A673 (cell line): Measurements from ENCODE around the gene CDHR3. TPM values are rescaled to one million over a fixed set of nuclear protein-coding genes. Genes with fewer than 3 reads are reported as not detected.

Experiments used
- BruUV-seq: library from RNA; stranded (reverse); fragments of 400-500 nt; replicated peaks from 2 replicates; lab custom pipeline; 2021; lab: Mats Ljungman, UMichigan
- CTCF ChIA-PET: fragments of 300-600 bp; sonication (Branson Sonifier 250); formaldehyde crosslinking; loops from one replicate; lab custom pipeline; 2022; ENCODE audit warnings: antibody characterized with exemption; lab: Charles Lee
- POLR2A ChIA-PET: fragments of 300-600 bp; sonication (Branson Sonifier 250); formaldehyde crosslinking; loops from one replicate; lab custom pipeline; 2022; ENCODE audit warnings: antibody characterized with exemption; ENCODE audit not compliant: low non-redundant PET; lab: Charles Lee
- DNase-seq: peaks from one replicate; pipeline ENCODE4 v3.0.0-alpha.2; 2015; ENCODE audit warnings: low spot score
- H3K27ac ChIP-seq: fragments of 200-600 bp; sonication (generic); 2 replicates; pipeline ENCODE4 v1.5.1; 2016; ENCODE audit warnings: mixed run types, low read depth, mild to moderate bottlenecking, mixed read lengths, antibody characterized with exemption, low read length; ENCODE audit not compliant: poor library complexity, severe bottlenecking
- H3K27me3 ChIP-seq: fragments of 200-600 bp; sonication (generic); replicated peaks from 2 replicates; pipeline ENCODE4 v1.6.1; 2017; ENCODE audit warnings: mixed run types, low read depth, mild to moderate bottlenecking, mixed read lengths, antibody characterized with exemption, low read length; ENCODE audit not compliant: insufficient read depth, poor library complexity
- H3K36me3 ChIP-seq: fragments of 200-600 bp; sonication (generic); 2 replicates; pipeline ENCODE4 v1.6.1; 2016; ENCODE audit warnings: mixed run types, mild to moderate bottlenecking, mixed read lengths, antibody characterized with exemption, low read length; ENCODE audit not compliant: insufficient read depth, poor library complexity, severe bottlenecking
- H3K4me1 ChIP-seq: fragments of 200-600 bp; sonication (generic); 2 replicates; pipeline ENCODE4 v1.6.1; 2017; ENCODE audit warnings: mixed run types, mild to moderate bottlenecking, mixed read lengths, antibody characterized with exemption, low read length; ENCODE audit not compliant: insufficient read depth, poor library complexity, severe bottlenecking
- H3K4me3 ChIP-seq: fragments of 200-600 bp; sonication (generic); 2 replicates; pipeline ENCODE4 v1.5.1; 2016; ENCODE audit warnings: low read depth, mixed run types, mild to moderate bottlenecking, mixed read lengths, low read length; ENCODE audit not compliant: poor library complexity, severe bottlenecking
- H3K9me3 ChIP-seq: fragments of 200-600 bp; sonication (generic); 2 replicates; pipeline ENCODE4 v1.6.1; 2016; ENCODE audit warnings: mixed run types, low read depth, mild to moderate bottlenecking, mixed read lengths, antibody characterized with exemption, low read length; ENCODE audit not compliant: poor library complexity, severe bottlenecking
- CTCF ChIP-seq: fragments of 300-800, 200-600 bp; sonication (generic); conservative IDR thresholded peaks from 2 replicates; pipeline ENCODE4 v1.5.1; 2017; ENCODE audit warnings: low read depth, mild to moderate bottlenecking, antibody characterized with exemption, low read length, moderate library complexity, mixed read lengths
- EZH2 ChIP-seq: fragments of 200-600 bp; sonication (generic); IDR thresholded peaks from 2 replicates; pipeline ENCODE4 v1.6.1; 2017; ENCODE audit warnings: borderline replicate concordance, low read depth, mild to moderate bottlenecking, mixed read lengths, antibody characterized with exemption, low read length; ENCODE audit not compliant: poor library complexity, severe bottlenecking
- intact Hi-C: fragments of 100-400 bp; cut with micrococcal nuclease; formaldehyde crosslinking; loops from one replicate; pipeline ENCODE4 v1.10.0; 2022; ENCODE audit not compliant: unreplicated experiment
- total RNA-seq: library from RNA; stranded (reverse); gene quantifications from 2 replicates; pipeline ENCODE4 v1.2.3, GENCODE V29; 2021

The CDHR3 gene
- total RNA-seq, 1 experiment from 2014 or later: 13.9 TPM

GRCh38 chr7:105941596-105941995 lies 21.5 kb upstream of the CDHR3 start:
- no peaks in the 10 kb centered on the region for H3K4me1 ChIP-seq
- BruUV-seq: no TSS peak
- intact Hi-C loops: no loop called here
- TF ChIP-seq EZH2 (no peak), CTCF (no peak)
- H3K27me3 ChIP-seq: no peaks in the 10 kb centered on the region
- no peaks in the 10 kb centered on the region for H3K9me3 ChIP-seq
- no peak overlapping the region for H3K4me3 ChIP-seq
- ChIA-PET CTCF (no interaction called here), POLR2A (no interaction called here)
- H3K36me3 ChIP-seq: no peaks in the 10 kb centered on the region
- DNase-seq: no peak
- no peak overlapping the region for H3K27ac ChIP-seq

GRCh38 chr7:105943486-105943885 lies 19.6 kb upstream of the CDHR3 start:
- Histone ChIP-seq H3K27me3 (no peaks in the 10 kb centered on the region), H3K27ac (no peak overlapping the region), H3K9me3 (no peaks in the 10 kb centered on the region), H3K36me3 (no peaks in the 10 kb centered on the region), H3K4me1 (no peaks in the 10 kb centered on the region), H3K4me3 (no peak overlapping the region)
- ChIA-PET POLR2A (no interaction called here), CTCF (no interaction called here)
- no TSS peak for BruUV-seq
- DNase-seq: no peak
- intact Hi-C loops: no loop called here
- TF ChIP-seq EZH2 (no peak), CTCF (no peak)

- no peak overlapping the region for H3K27ac ChIP-seq
- no peaks in the 10 kb centered on the region for H3K27me3 ChIP-seq
- no peaks in the 10 kb centered on the region for H3K4me1 ChIP-seq
- BruUV-seq: no TSS peak
- POLR2A ChIA-PET: no interaction called here
- CTCF ChIA-PET: no interaction called here
- TF ChIP-seq EZH2: no peak
- no peak for TF ChIP-seq CTCF
- no peak for DNase-seq
- intact Hi-C loops: no loop called here
- H3K36me3 ChIP-seq: no peaks in the 10 kb centered on the region
- no peaks in the 10 kb centered on the region for H3K9me3 ChIP-seq
- H3K4me3 ChIP-seq: no peak overlapping the region
Measured at GRCh38 chr7:105945848-105946247, 17.2 kb upstream of the CDHR3 start.
